A549 (cell line): ENCODE measurements around the gene GIGYF1.

ENCODE experiments used
- CEBPB ChIP-seq, 2 experiments: fragments of >200 bp in 1 of 2; sonication (Bioruptor Twin) in 1 of 2; formaldehyde crosslinking in 1 of 2; IDR thresholded peaks; 2 replicates each; pipeline ENCODE4 v1.6.1; 2012 to 2016
- CTCF ChIP-seq: fragments of >200 bp; sonication (Bioruptor Twin); formaldehyde crosslinking; IDR thresholded peaks from 3 replicates; pipeline ENCODE4 v1.5.1; 2016
- ELK1 ChIP-seq: fragments of 150-350 bp; IDR thresholded peaks from 2 replicates; pipeline ENCODE4 v1.6.1; 2014; ENCODE audit warnings: low read depth, mild to moderate bottlenecking, low read length
- HOXA7 ChIP-seq: fragments of 250-450 bp; sonication (Bioruptor Pico); IDR thresholded peaks from 2 replicates; pipeline ENCODE4 v1.5.0; 2020; ENCODE audit warnings: mild to moderate bottlenecking, moderate library complexity
- JUN ChIP-seq, 2 experiments: fragments of >200 bp; sonication (Bioruptor Twin); formaldehyde crosslinking; IDR thresholded peaks; 2 replicates in 1 of 2; 3 replicates in 1 of 2; pipeline ENCODE4 v1.6.1; 2016 to 2017
- POLR2AphosphoS2 ChIP-seq: conservative IDR thresholded peaks from 2 replicates; pipeline ENCODE4 v1.6.1; 2012; ENCODE audit warnings: low read length, improper control_type of control experiment, inconsistent platforms
- RAD21 ChIP-seq, 2 experiments: fragments of >200 bp in 1 of 2; sonication (Bioruptor Twin) in 1 of 2; formaldehyde crosslinking in 1 of 2; IDR thresholded peaks in 1 of 2; conservative IDR thresholded peaks in 1 of 2; 2 replicates in 1 of 2; 3 replicates in 1 of 2; pipeline ENCODE4 v1.6.1; 2012 to 2018; ENCODE audit warnings: inconsistent platforms in 1 of 2
- REST ChIP-seq: fragments of 200-600 bp; sonication (generic); IDR thresholded peaks from 2 replicates; pipeline ENCODE4 v1.6.1; 2016; ENCODE audit warnings: antibody characterized with exemption, mild to moderate bottlenecking, moderate library complexity
- USF2 ChIP-seq: fragments of 450-650 bp; IDR thresholded peaks from 2 replicates; pipeline ENCODE4 v1.6.1; 2014; ENCODE audit warnings: antibody characterized with exemption
- ZSCAN20 ChIP-seq: fragments of 250-450 bp; sonication (Bioruptor Pico); IDR thresholded peaks from 2 replicates; pipeline ENCODE4 v1.8.0; 2022; ENCODE audit warnings: mild to moderate bottlenecking, moderate library complexity

- TF ChIP-seq CTCF: no peak
- TF ChIP-seq RAD21 (conservative IDR thresholded peaks at IDR 0.05 in 1 of 2, IDR thresholded peaks at IDR 0.05 in 1 of 2): no peak
- no peak for TF ChIP-seq REST
- no peak for TF ChIP-seq ELK1
- TF ChIP-seq CEBPB (IDR thresholded peaks at IDR 0.05): no peak
- TF ChIP-seq JUN (IDR thresholded peaks at IDR 0.05): no peak
- no peak for TF ChIP-seq POLR2AphosphoS2
- no peak for TF ChIP-seq ZSCAN20
- no peak for TF ChIP-seq USF2
- no peak for TF ChIP-seq HOXA7 (CRISPR knock-in tag)
These were observed 51.5 kb downstream of the GIGYF1 start for GRCh38 chr7:100642534-100642907.
